ENCODE data around the gene KLK13.
A peak's percentile ranks its signal among the peaks of the same experiment; 100 is the strongest.

KLK13 gene

GRCh38 chr19:51060336-51060735, 4.6 kb downstream of the KLK13 start:
- no peak for DNase-seq

GRCh38 chr19:51059715-51060114, 5.2 kb downstream of the KLK13 start:
- DNase-seq, result no peak

- no peak for DNase-seq
Observed at GRCh38 chr19:51055866-51056265, 9.0 kb downstream of the KLK13 start.

- DNase-seq, result no peak
Observed at GRCh38 chr19:51047031-51047335, 17.9 kb downstream of the KLK13 start.

GRCh38 chr19:51044327-51044726, 20.6 kb downstream of the KLK13 start:
- no peak for DNase-seq

- DNase-seq, result no peak
Observed at GRCh38 chr19:51043497-51043896, 21.4 kb downstream of the KLK13 start.

- no peak for DNase-seq
Observed at GRCh38 chr19:51040151-51040550, 24.7 kb downstream of the KLK13 start.

- DNase-seq, result no peak
Observed at GRCh38 chr19:51036519-51036918, 28.4 kb downstream of the KLK13 start.

- no peak for DNase-seq
Observed at GRCh38 chr19:51034704-51035103, 30.2 kb downstream of the KLK13 start, which contains the start of gene KLK12. KLK12 (minus strand) TSS chr19:51035002; CDS start chr19:51034621, 381 bp downstream.

- DNase-seq, result no peak
Observed at GRCh38 chr19:51031880-51032225, 33.0 kb downstream of the KLK13 start.

- DNase-seq, result no peak
Observed at GRCh38 chr19:51031220-51031879, 33.5 kb downstream of the KLK13 start.

- no peak for DNase-seq
Observed at GRCh38 chr19:51030631-51031030, 34.3 kb downstream of the KLK13 start.

- no peak for DNase-seq
Observed at GRCh38 chr19:51029718-51030117, 35.2 kb downstream of the KLK13 start.

GRCh38 chr19:51027873-51028272, 37.0 kb downstream of the KLK13 start:
- DNase-seq, result no peak

GRCh38 chr19:51027126-51027806, 37.6 kb downstream of the KLK13 start:
- no peak for DNase-seq

- DNase-seq, result no peak
Observed at GRCh38 chr19:51026554-51026831, 38.4 kb downstream of the KLK13 start, which contains the start of gene KLK11. KLK11 (minus strand) TSS chr19:51026616; CDS start chr19:51025631, 985 bp downstream.

GRCh38 chr19:51025809-51026553, 38.9 kb downstream of the KLK13 start:
- DNase-seq, result no peak

- no peak for DNase-seq
Observed at GRCh38 chr19:51025401-51025800, 39.5 kb downstream of the KLK13 start.

- no peak for DNase-seq
Observed at GRCh38 chr19:51024924-51025323, 40.0 kb downstream of the KLK13 start.

GRCh38 chr19:51023946-51024345, 40.9 kb downstream of the KLK13 start:
- no peak for DNase-seq

- DNase-seq, result no peak
Observed at GRCh38 chr19:51022526-51022925, 42.4 kb downstream of the KLK13 start.

- peak; percentile 28 for DNase-seq
Observed at GRCh38 chr19:51020988-51021651, 43.8 kb downstream of the KLK13 start.

GRCh38 chr19:51019544-51019925, 45.4 kb downstream of the KLK13 start, which contains the start of gene KLK10:
KLK10 (minus strand) TSS chr19:51019709; CDS start chr19:51019130, 579 bp downstream.
- DNase-seq, result no peak

Data from HCEC 1CT (cell line).